HL-60 (cell line): ENCODE data around the gene ACTR3C.
"Not testable (repeated sequence)": the region's sequence is repeated elsewhere in the genome, so short reads cannot be mapped to it uniquely, and the experiment has no call there.

Experiments
- DNase-seq, 2 experiments: peaks; one replicate each; pipeline ENCODE4 v3.0.0-alpha.2; 2010 to 2020; ENCODE audit warnings: low read depth in 1 of 2, low spot score in 1 of 2
- H3K27ac ChIP-seq: fragments of 250-450 bp; sonication (Bioruptor Pico); replicated peaks from 2 replicates; pipeline ENCODE4 v1.5.1; 2020; ENCODE audit warnings: mild to moderate bottlenecking, moderate library complexity
- H3K27me3 ChIP-seq: fragments of 250-450 bp; sonication (Bioruptor Pico); 2 replicates; pipeline ENCODE4 v1.5.1; 2021; ENCODE audit warnings: mild to moderate bottlenecking, moderate library complexity; ENCODE audit not compliant: insufficient read depth, poor library complexity, severe bottlenecking
- H3K4me3 ChIP-seq: replicated peaks from 2 replicates; pipeline ENCODE4 v1.5.1; 2011; ENCODE audit warnings: mild to moderate bottlenecking, control low read depth, low read length; ENCODE audit not compliant: insufficient read depth
- CTCF ChIP-seq: IDR thresholded peaks from one replicate; pipeline ENCODE4 v1.5.1; 2011; ENCODE audit warnings: low read length, control low read depth, inconsistent platforms; ENCODE audit not compliant: insufficient read depth
- GABPA ChIP-seq: IDR thresholded peaks from 2 replicates; pipeline ENCODE4 v1.6.1; 2012; ENCODE audit warnings: low read depth
- POLR2AphosphoS5 ChIP-seq: IDR thresholded peaks from 2 replicates; pipeline ENCODE4 v1.6.1; 2012; ENCODE audit warnings: low read depth
- SPI1 ChIP-seq: IDR thresholded peaks from 2 replicates; pipeline ENCODE4 v1.6.1; 2012; ENCODE audit warnings: low read depth, mild to moderate bottlenecking, borderline replicate concordance
- TF ChIP-seq, protein P1 (sequence below): IDR thresholded peaks from 2 replicates; pipeline ENCODE4 v1.6.1; 2012; ENCODE audit warnings: low read depth; ENCODE audit not compliant: insufficient replicate concordance

ACTR3C gene

GRCh38 chr7:150313367-150313809 lies 10.0 kb downstream of the ACTR3C start:
- TF ChIP-seq POLR2AphosphoS5: no peak
- no peak for TF ChIP-seq SPI1
- no peak for TF ChIP-seq GABPA
- TF ChIP-seq, protein P1, sequence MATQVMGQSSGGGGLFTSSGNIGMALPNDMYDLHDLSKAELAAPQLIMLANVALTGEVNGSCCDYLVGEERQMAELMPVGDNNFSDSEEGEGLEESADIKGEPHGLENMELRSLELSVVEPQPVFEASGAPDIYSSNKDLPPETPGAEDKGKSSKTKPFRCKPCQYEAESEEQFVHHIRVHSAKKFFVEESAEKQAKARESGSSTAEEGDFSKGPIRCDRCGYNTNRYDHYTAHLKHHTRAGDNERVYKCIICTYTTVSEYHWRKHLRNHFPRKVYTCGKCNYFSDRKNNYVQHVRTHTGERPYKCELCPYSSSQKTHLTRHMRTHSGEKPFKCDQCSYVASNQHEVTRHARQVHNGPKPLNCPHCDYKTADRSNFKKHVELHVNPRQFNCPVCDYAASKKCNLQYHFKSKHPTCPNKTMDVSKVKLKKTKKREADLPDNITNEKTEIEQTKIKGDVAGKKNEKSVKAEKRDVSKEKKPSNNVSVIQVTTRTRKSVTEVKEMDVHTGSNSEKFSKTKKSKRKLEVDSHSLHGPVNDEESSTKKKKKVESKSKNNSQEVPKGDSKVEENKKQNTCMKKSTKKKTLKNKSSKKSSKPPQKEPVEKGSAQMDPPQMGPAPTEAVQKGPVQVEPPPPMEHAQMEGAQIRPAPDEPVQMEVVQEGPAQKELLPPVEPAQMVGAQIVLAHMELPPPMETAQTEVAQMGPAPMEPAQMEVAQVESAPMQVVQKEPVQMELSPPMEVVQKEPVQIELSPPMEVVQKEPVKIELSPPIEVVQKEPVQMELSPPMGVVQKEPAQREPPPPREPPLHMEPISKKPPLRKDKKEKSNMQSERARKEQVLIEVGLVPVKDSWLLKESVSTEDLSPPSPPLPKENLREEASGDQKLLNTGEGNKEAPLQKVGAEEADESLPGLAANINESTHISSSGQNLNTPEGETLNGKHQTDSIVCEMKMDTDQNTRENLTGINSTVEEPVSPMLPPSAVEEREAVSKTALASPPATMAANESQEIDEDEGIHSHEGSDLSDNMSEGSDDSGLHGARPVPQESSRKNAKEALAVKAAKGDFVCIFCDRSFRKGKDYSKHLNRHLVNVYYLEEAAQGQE: no peak
- no peak for TF ChIP-seq CTCF
- no peak for DNase-seq
- no peak overlapping the region for H3K4me3 ChIP-seq

GRCh38 chr7:150312649-150313366 lies 10.5 kb downstream of the ACTR3C start:
- H3K27me3 ChIP-seq, H3K4me3 ChIP-seq, DNase-seq, H3K27ac ChIP-seq: not testable (repeated sequence)

More at GRCh38 chr7:150313367-150313809, 10.0 kb downstream of the ACTR3C start:
- Histone ChIP-seq H3K27ac (no peak overlapping the region), H3K27me3 (no peaks in the 10 kb centered on the region)

GRCh38 chr7:150311711-150312110 lies 11.6 kb downstream of the ACTR3C start:
- H3K4me3 ChIP-seq: no peak overlapping the region
- no peak for DNase-seq
- no peak overlapping the region for H3K27ac ChIP-seq
- H3K27me3 ChIP-seq: no peaks in the 10 kb centered on the region
- 0 out of 2 replicates have a peak, but pooled peaks have one; percentile 6 for TF ChIP-seq SPI1
- TF ChIP-seq CTCF: no peak
- no peak for TF ChIP-seq POLR2AphosphoS5
- no peak for TF ChIP-seq GABPA

- Histone ChIP-seq H3K27me3 (no peaks in the 10 kb centered on the region), H3K4me3 (no peak overlapping the region), H3K27ac (no peak overlapping the region)
- no peak for TF ChIP-seq GABPA
- TF ChIP-seq CTCF: no peak
- TF ChIP-seq POLR2AphosphoS5: no peak
- TF ChIP-seq, protein P1: no peak
- no peak for TF ChIP-seq SPI1
- no peak for DNase-seq
Measured at GRCh38 chr7:150311146-150311545, 12.2 kb downstream of the ACTR3C start.
